HG03025 (cell line): ENCODE measurements around the gene HACD3.
A peak's percentile ranks its signal among the peaks of the same experiment; 100 is the strongest.

Experiments
- ATAC-seq: cut with Tn5 transposase; IDR thresholded peaks from one replicate; pipeline ENCODE4 v1.9.1; 2021; ENCODE audit warnings: mild to moderate bottlenecking, moderate library complexity; ENCODE audit not compliant: unreplicated experiment, low FRiP score

Gene HACD3, protein sequence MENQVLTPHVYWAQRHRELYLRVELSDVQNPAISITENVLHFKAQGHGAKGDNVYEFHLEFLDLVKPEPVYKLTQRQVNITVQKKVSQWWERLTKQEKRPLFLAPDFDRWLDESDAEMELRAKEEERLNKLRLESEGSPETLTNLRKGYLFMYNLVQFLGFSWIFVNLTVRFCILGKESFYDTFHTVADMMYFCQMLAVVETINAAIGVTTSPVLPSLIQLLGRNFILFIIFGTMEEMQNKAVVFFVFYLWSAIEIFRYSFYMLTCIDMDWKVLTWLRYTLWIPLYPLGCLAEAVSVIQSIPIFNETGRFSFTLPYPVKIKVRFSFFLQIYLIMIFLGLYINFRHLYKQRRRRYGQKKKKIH

DNA sequence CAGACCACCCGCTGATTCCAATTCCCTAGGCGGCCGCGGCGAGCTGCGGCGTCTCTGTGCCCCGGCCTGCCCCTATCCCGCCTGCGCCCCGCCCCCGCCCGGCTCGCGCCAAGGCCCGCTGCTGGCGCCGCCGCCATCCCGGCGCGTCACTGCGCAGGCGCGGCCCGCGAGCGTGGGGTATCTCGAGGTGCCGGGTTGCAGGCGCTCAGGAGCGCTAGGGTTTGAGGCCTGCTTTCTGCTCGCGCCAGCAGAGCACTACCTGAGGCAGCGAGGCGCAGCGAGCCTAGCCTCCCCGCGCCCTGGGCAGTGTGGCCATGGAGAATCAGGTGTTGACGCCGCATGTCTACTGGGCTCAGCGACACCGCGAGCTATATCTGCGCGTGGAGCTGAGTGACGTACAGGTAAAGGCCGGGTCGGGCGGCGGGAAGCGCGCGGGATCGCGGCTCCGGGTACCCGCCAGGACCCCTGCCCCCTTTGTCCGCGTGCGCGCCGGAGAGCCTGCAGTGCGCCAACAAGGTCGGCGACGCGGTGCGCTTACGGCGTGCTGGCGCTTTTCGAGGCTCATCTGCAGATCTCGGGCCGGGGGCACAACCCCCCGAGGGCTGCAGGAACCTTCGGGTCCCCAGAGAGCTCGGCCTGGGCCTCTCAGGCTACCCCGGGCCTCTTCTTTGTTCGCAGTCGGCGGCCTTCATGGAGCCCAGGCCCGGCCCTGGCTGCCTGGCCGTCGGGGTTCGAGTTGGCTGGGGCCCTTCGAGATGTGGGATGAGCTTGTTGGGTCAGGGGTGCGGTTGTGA lies at the start of gene HACD3:
TSS of gene HACD3 (plus strand) at position 146 of the 794 bp plus-strand sequence. CDS start at position 315, 169 bp downstream.
- ATAC-seq: peak; percentile 78

DNA sequence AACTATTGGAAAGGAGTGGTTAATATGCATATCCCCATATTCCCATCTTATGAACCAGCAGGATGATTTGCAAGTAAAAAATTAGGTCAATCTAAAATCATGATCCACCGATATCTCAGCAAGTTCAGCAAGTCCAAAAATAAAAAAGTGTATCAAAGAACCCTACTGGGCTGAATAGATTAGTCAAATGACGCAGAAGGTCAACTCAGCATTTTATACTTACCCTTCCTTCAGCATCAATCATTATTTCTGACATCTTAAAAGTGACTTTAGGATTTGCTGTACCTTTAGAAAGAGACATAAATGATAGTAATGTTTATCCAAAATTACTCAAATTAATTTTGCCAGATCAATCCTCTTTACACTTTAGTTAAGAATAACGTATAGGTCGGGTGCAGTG lies 45.4 kb upstream of the HACD3 start:
- ATAC-seq: no peak

DNA sequence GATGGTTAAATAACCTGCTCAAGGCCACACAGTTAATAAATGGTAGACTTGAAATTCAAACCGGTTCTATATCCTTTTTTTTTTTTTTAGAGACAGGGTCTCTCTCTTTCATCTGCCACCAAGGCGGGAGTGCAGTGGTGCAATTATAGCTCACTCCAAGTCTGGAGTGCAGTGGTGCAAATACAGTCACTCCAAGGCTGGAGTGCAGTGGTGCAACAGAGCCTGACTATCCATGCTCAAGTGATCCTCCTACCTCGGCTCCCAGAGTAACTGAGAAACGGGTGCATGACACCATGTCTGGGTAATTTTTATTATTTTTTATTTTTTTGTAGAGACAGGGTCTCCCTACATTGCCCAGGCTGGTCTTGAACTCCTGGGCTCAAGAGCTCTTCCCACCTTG lies 36.2 kb upstream of the HACD3 start:
- ATAC-seq: no peak

DNA sequence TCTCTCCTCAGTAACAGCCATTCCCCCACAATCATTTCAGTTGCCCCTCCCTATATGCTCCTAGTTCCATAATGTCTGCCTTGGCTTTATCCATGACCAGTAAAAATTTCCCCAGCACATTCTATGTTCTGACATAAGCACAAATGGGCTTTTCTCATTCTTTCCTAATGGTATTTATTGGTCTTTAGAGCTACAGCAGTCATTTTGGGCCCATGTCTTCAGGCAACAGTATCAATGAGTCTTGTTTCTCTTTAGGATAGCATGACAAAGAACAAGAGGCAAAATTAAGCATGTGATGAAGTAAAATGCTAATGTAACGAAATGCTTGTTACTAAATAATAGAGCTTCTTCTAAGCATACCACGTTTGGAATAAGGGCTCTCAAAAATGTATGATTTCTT lies 20.9 kb upstream of the HACD3 start:
- ATAC-seq: no peak

DNA sequence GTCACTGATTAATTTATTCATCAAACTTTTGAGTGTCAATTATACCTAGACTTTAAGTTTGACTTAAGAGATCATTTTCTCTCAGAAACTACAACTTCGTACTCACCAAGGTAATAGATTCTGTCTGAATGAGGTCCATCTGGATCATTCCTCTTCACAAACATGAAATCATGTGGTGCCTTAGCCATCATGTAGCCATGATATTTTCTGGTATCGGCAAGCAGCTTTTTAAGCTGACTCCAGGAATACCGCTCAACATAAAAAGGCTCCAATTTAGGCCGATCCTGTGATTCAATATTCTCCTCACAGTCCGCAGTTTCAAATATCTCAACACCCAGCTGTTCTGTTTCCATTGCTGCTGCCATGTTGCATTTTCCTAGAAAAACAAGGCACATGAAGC lies 18.1 kb upstream of the HACD3 start:
- no peak for ATAC-seq

DNA sequence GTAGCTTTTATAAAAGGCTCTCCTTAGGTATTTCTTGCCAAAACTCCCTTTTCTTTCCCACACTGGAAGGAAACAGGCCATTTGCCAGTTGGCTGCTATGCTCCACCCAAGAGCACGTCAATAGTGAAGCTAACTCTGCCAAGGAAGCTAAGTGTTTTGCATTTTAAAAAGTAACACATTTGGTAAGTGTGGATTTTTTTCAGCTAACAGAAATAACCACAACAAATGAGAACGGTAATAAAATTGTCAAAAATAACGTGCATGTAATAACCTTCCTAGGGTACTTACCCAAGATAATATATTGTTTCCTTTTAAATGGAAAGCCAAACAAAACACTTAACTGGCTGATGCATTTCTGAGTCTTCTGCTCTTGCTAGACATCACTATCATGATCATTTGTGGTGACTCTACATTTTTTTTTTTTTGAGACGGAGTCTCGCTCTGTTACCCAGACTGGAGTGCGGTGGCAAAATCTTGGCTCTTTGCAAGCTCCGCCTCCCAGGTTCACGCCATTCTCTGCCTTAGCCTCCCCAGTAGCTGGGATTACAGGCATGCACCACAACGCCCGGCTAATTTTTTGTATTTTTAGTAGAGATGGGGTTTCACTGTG lies 17.4 kb upstream of the HACD3 start:
- no peak for ATAC-seq

DNA sequence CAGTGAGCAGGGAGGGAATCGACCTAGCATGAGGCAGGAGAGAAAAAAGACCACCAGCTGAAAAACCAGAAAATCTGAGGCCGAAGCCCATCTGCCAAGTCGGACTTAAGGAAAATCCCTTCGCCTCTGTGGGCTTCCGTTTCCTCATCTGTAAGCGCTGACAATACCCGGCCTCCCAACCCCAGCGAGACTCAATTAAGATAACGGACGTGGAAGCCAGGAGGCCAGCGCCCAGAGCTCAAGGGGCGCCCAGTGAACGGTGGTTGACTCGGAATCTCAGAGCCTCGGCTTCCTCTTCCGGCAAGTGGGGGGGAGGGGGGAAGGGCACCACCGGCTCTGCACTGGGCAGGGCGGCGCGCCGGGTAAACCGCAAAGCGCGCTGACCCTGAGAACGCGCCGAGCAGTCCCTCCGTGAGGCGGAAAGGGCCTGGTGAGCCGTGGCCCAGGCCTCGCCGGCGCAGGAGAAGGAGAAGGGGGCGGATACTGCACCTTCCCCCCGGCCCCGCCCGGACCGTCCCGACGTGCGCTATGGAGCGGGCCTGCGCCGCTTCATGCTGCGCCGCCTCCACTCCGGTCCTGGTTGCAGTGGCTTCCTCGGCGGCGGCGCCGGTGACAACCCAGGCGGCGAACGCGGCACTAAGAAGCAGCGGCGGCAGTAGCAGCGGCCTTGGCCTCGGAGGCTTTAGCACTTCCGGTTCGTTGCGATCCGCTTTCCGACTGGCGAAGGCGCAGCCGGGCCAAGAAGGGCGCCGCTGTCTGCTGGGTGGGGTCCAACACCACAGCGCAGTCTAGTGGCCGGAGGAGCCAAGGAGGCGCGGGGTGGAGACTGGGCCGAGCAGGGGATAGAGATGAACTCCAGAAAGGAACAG lies 13.0 kb upstream of the HACD3 start, which contains the start of gene DPP8:
TSS of gene DPP8 (minus strand) at position 693 of the 869 bp plus-strand sequence. CDS start 5,136 bp downstream, outside the sequence.
- ATAC-seq: peak; percentile 84

GRCh38 chr15:65517866-65518207 lies 12.4 kb upstream of the HACD3 start:
- no peak for ATAC-seq

DNA sequence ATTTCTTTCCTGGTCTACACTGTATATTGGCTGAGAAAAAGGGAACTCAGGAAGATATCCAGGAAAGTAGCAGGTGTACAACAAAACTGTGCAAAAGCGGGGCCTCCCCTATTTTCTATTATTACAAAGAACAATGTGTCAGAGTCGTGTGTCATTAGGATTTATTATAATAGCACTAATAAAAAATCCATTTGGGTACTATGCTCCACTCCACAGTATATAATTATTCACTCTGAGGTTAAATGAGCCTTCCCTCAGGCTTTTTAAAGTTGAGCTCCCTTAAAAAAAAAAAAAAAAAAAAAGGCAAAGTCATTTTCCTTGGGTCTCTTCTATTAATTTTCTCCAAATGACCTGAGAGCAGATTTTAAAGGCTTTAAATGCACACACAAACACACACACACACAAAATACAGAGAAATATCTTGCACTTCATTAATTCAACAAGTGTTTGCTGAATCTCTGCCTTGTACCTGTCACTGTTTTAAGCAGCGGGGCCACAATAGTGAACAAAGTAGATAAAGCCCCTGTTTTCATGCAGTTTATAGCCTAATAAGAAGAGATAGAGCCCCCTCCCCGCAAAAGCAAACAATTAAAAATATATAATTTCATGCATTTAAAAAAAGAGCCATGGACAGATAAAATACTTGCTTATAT lies 11.5 kb upstream of the HACD3 start:
- ATAC-seq: no peak

DNA sequence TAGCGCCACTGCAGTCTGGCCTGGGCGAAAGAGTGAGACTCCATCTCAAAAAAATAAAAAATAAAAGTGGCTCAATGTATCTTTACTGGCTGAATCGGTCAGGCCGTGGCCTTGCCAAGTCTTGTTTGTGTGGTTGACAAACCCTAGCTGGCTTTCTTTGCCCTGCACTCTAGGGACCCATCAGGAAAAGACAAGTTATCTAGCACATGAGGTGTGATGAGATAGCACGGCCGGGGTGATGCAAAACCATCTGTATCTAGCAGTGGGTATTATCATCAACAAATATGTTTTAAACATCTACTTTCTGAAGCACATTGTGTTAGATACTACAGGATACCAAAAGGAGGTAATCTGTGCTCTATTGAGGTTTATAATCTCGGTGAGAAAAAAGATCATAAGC lies 8.9 kb upstream of the HACD3 start:
- no peak for ATAC-seq

GRCh38 chr15:65524226-65524625 lies 6.0 kb upstream of the HACD3 start:
- no peak for ATAC-seq

DNA sequence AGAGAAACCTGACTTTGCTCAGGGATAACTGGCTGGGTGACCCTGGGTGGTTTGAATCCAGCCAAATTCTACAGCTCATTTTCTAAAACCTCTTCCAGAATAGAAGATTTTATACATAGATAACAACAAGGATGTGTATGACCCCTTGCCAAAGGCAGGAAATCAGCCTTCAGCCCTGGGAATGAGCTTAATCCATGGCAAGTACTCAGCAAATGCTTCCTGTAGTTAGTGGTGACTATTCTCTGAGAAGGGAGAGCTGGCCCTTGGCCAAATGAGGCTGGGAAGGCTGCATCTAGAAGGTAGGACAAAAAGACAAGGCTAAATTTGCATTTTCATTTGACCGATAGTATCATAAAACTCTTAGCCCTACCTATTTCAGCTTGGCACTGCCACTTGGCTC lies 4.6 kb upstream of the HACD3 start:
- no peak for ATAC-seq

DNA sequence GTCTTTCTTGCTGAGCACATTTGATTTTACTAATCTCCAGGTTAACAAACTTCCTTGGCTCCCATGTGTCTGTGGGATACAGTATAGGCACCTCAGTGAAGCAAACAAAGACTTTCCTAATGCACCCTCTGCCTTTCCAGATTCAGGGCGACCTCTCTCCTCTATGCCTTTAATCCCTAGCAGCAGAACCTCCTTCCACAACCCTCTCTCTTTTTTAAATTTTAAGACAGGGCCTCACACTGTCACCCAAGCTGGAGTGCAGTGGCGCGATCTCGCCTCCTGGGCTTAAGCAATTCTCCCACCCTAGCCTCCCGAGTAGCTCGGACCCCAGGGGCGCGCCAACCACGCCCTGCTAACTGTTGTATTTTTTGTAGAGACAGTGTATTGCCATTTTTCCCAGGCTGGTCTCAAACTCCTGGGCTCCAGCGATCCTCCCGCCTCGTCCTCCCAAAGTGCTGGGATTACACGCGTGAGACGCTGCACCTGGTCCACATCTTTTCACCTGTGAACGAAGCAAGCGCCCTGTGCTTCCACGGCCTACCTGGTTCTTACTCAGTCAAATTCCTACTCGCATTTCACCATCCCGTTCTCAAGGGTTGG lies 1.7 kb upstream of the HACD3 start:
- ATAC-seq: no peak

- peak; percentile 17 for ATAC-seq
Measured at GRCh38 chr15:65529762-65530317, 423 bp upstream of the HACD3 start.

GRCh38 chr15:65532738-65533051 lies 2.4 kb downstream of the HACD3 start:
- ATAC-seq: no peak

- no peak for ATAC-seq
Measured at GRCh38 chr15:65533057-65533756, 2.9 kb downstream of the HACD3 start.

DNA sequence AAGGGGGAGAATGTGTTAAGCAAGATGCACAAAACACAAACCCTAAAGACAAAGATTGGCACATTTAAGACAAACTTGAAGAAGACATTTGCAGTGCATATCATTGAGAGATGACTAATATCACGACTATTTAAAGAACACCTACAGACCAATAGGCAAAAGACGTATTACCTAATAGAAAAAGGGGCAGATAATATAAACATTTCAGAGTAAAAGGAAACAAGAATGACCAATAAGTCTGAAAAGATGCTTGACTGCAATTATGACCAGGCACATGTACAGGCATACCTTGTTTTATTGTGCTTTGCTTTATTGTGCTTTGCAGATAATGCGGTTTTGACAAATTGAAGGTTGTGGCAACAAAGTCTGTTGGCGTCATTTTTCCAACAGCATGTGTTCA lies 4.9 kb downstream of the HACD3 start:
- ATAC-seq: no peak

GRCh38 chr15:65540314-65540713 lies 10.1 kb downstream of the HACD3 start:
- no peak for ATAC-seq
